ENCODE results near the gene MYL4.

Gene MYL4

GRCh38 chr17:47252766-47253512, 43.8 kb downstream of the MYL4 start:
- Histone ChIP-seq H3K4me1 (ENCODE audit: control insufficient read depth, insufficient read depth, low read length) (no peaks in the 10 kb centered on the region), H3K27ac (ENCODE audit: insufficient read depth, low read depth, low read length, poor library complexity, severe bottlenecking) (no peak overlapping the region), H3K4me3 (ENCODE audit: insufficient read depth, low read depth, low read length) (peak overlapping the region; percentile 36), H3K27me3 (ENCODE audit: control insufficient read depth, insufficient read depth, low read length, poor library complexity, severe bottlenecking) (peaks cover 49% of the 10 kb centered on the region), H3K36me3 (ENCODE audit: control insufficient read depth, insufficient read depth, low read length) (no peaks in the 10 kb centered on the region), H3K9me3 (ENCODE audit: control insufficient read depth, low read length) (no peaks in the 10 kb centered on the region)
- WGBS, 2 experiments, result 79 to 80% methylated on average over 10 of the region's 10 CpGs

GRCh38 chr17:47253541-47254402, 44.6 kb downstream of the MYL4 start, which contains the start of gene ITGB3:
Gene ITGB3 (plus strand): TSS chr17:47253827. CDS start chr17:47253862, 35 bp downstream.
- Histone ChIP-seq H3K27ac (ENCODE audit: insufficient read depth, low read depth, low read length, poor library complexity, severe bottlenecking) (no peak within 1 kb of the TSS), H3K4me3 (ENCODE audit: insufficient read depth, low read depth, low read length) (peak within 1 kb of the TSS; percentile 36), H3K27me3 (ENCODE audit: control insufficient read depth, insufficient read depth, low read length, poor library complexity, severe bottlenecking) (peaks cover 49% of the 10 kb centered on the region), H3K36me3 (ENCODE audit: control insufficient read depth, insufficient read depth, low read length) (no peaks in the 10 kb centered on the region), H3K9me3 (ENCODE audit: control insufficient read depth, low read length) (no peaks in the 10 kb centered on the region), H3K4me1 (ENCODE audit: control insufficient read depth, insufficient read depth, low read length) (no peaks in the 10 kb centered on the region)
- 2% methylated on average over 112 of the region's 112 CpGs for WGBS, 2 experiments

- Histone ChIP-seq H3K36me3 (ENCODE audit: control insufficient read depth, insufficient read depth, low read length) (no peaks in the 10 kb centered on the region), H3K9me3 (ENCODE audit: control insufficient read depth, low read length) (no peaks in the 10 kb centered on the region), H3K27me3 (ENCODE audit: control insufficient read depth, insufficient read depth, low read length, poor library complexity, severe bottlenecking) (peaks cover 49% of the 10 kb centered on the region), H3K4me3 (ENCODE audit: insufficient read depth, low read depth, low read length) (peak overlapping the region; percentile 36), H3K27ac (ENCODE audit: insufficient read depth, low read depth, low read length, poor library complexity, severe bottlenecking) (no peak overlapping the region), H3K4me1 (ENCODE audit: control insufficient read depth, insufficient read depth, low read length) (no peaks in the 10 kb centered on the region)
- 26% methylated on average over 14 of the region's 15 CpGs for WGBS, 2 experiments
These were observed 45.3 kb downstream of the MYL4 start for GRCh38 chr17:47254403-47254943.

GRCh38 chr17:47257651-47258339, 48.6 kb downstream of the MYL4 start:
- no peaks in the 10 kb centered on the region for H3K4me1 ChIP-seq (ENCODE audit: control insufficient read depth, insufficient read depth, low read length)
- H3K27me3 ChIP-seq (ENCODE audit: control insufficient read depth, insufficient read depth, low read length, poor library complexity, severe bottlenecking), result peaks cover 38% of the 10 kb centered on the region
- no peaks in the 10 kb centered on the region for H3K9me3 ChIP-seq (ENCODE audit: control insufficient read depth, low read length)
- H3K27ac ChIP-seq (ENCODE audit: insufficient read depth, low read depth, low read length, poor library complexity, severe bottlenecking), result no peak overlapping the region
- no peak overlapping the region for H3K4me3 ChIP-seq (ENCODE audit: insufficient read depth, low read depth, low read length)
- WGBS, 2 experiments, result 77 to 80% methylated on average over 7 to 9 of the region's 9 CpGs
- H3K36me3 ChIP-seq (ENCODE audit: control insufficient read depth, insufficient read depth, low read length), result no peaks in the 10 kb centered on the region

DNA sequence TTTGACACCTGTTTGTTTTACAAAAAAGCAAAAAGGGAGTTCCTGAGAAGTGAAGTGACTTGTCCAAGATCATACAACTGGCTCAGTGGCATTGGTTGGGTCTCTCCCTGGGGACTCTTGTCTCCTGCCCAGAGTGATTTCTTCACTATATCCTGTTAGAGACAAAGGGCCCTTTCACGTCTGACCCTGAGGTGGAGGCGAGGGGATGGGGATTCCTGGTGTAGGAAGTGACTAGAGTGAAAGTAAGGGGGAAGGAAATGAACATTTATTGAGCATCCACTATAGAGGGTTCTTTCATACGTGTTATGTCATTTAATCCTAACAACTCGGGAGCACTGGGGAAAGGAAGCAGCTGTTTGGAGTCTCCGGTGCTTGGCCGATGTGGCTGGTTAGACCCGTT, 53.4 kb downstream of the MYL4 start:
- Histone ChIP-seq H3K27me3 (ENCODE audit: control insufficient read depth, insufficient read depth, low read length, poor library complexity, severe bottlenecking) (no peaks in the 10 kb centered on the region), H3K4me3 (ENCODE audit: insufficient read depth, low read depth, low read length) (no peak overlapping the region), H3K4me1 (ENCODE audit: control insufficient read depth, insufficient read depth, low read length) (peaks cover 8% of the 10 kb centered on the region), H3K9me3 (ENCODE audit: control insufficient read depth, low read length) (no peaks in the 10 kb centered on the region), H3K36me3 (ENCODE audit: control insufficient read depth, insufficient read depth, low read length) (no peaks in the 10 kb centered on the region), H3K27ac (ENCODE audit: insufficient read depth, low read depth, low read length, poor library complexity, severe bottlenecking) (no peak overlapping the region)
- 91 to 95% methylated on average over 7 of the region's 7 CpGs for WGBS, 2 experiments

DNA sequence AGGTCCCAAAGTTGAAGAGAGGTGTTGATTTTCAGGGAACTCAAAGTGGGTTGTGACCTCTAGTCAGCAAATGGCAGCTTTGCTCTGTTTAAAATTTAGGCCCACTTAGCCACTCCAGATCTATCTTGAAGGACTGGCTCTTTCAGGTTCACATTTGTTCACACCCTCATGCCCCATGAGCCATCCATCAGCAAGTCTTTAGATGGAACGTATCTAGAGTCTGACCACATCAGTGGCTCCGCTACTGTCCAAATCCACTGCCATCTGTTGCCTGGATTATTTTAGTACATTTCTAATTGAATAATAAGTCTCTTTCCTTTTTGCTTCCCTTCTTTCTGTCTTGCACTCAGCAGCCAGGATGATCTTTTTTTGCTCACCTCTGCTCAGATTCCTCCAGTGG, 55.0 kb downstream of the MYL4 start:
- Histone ChIP-seq H3K27ac (ENCODE audit: insufficient read depth, low read depth, low read length, poor library complexity, severe bottlenecking) (no peak overlapping the region), H3K27me3 (ENCODE audit: control insufficient read depth, insufficient read depth, low read length, poor library complexity, severe bottlenecking) (no peaks in the 10 kb centered on the region), H3K4me3 (ENCODE audit: insufficient read depth, low read depth, low read length) (no peak overlapping the region), H3K36me3 (ENCODE audit: control insufficient read depth, insufficient read depth, low read length) (no peaks in the 10 kb centered on the region), H3K4me1 (ENCODE audit: control insufficient read depth, insufficient read depth, low read length) (peaks cover 8% of the 10 kb centered on the region), H3K9me3 (ENCODE audit: control insufficient read depth, low read length) (no peaks in the 10 kb centered on the region)
- 94 to 97% methylated on average over 2 of the region's 2 CpGs for WGBS, 2 experiments

DNA sequence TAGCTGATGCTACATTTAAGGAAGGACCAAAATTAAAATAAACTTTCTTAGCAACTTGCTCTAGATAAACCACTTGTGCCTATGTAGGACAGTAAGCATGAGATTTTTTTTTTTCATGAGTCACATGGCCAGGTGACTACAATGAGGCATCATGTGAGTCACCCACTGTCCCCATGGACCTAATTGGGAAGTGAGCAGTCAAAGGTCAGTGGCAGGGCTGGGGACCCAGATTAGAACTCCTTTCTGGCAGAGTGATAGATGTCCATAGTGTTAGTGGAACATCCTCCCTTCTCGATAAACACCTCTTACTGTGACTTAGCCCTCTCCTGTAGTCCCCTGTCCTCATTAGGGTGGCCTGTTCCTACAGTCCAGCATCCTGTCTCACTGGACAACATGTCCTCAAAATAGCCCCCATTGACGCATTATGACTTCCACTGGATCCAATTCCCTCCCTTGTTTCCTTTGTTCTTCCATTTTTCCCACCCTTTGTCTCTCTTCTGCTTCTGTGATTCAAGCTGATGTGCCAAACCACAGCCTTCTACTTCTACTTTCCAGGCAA, 56.9 kb downstream of the MYL4 start:
- Histone ChIP-seq H3K4me1 (ENCODE audit: control insufficient read depth, insufficient read depth, low read length) (peaks cover 8% of the 10 kb centered on the region), H3K4me3 (ENCODE audit: insufficient read depth, low read depth, low read length) (no peak overlapping the region), H3K27ac (ENCODE audit: insufficient read depth, low read depth, low read length, poor library complexity, severe bottlenecking) (no peak overlapping the region), H3K9me3 (ENCODE audit: control insufficient read depth, low read length) (no peaks in the 10 kb centered on the region), H3K27me3 (ENCODE audit: control insufficient read depth, insufficient read depth, low read length, poor library complexity, severe bottlenecking) (no peaks in the 10 kb centered on the region), H3K36me3 (ENCODE audit: control insufficient read depth, insufficient read depth, low read length) (no peaks in the 10 kb centered on the region)
- WGBS, 2 experiments, result 91 to 97% methylated on average over 2 of the region's 2 CpGs

GRCh38 chr17:47266782-47267181, 57.6 kb downstream of the MYL4 start:
- no peak overlapping the region for H3K27ac ChIP-seq (ENCODE audit: insufficient read depth, low read depth, low read length, poor library complexity, severe bottlenecking)
- no peaks in the 10 kb centered on the region for H3K27me3 ChIP-seq (ENCODE audit: control insufficient read depth, insufficient read depth, low read length, poor library complexity, severe bottlenecking)
- no peaks in the 10 kb centered on the region for H3K9me3 ChIP-seq (ENCODE audit: control insufficient read depth, low read length)
- peaks cover 8% of the 10 kb centered on the region for H3K4me1 ChIP-seq (ENCODE audit: control insufficient read depth, insufficient read depth, low read length)
- no peak overlapping the region for H3K4me3 ChIP-seq (ENCODE audit: insufficient read depth, low read depth, low read length)
- WGBS, 2 experiments, result 84 to 86% methylated on average over 6 of the region's 6 CpGs
- H3K36me3 ChIP-seq (ENCODE audit: control insufficient read depth, insufficient read depth, low read length), result no peaks in the 10 kb centered on the region

GRCh38 chr17:47267354-47267828, 58.2 kb downstream of the MYL4 start:
- H3K27ac ChIP-seq (ENCODE audit: insufficient read depth, low read depth, low read length, poor library complexity, severe bottlenecking), result no peak overlapping the region
- H3K36me3 ChIP-seq (ENCODE audit: control insufficient read depth, insufficient read depth, low read length), result no peaks in the 10 kb centered on the region
- peaks cover 8% of the 10 kb centered on the region for H3K4me1 ChIP-seq (ENCODE audit: control insufficient read depth, insufficient read depth, low read length)
- no peaks in the 10 kb centered on the region for H3K27me3 ChIP-seq (ENCODE audit: control insufficient read depth, insufficient read depth, low read length, poor library complexity, severe bottlenecking)
- H3K9me3 ChIP-seq (ENCODE audit: control insufficient read depth, low read length), result no peaks in the 10 kb centered on the region
- WGBS, 2 experiments, result 18 to 21% methylated on average over 1 of the region's 1 CpG
- no peak overlapping the region for H3K4me3 ChIP-seq (ENCODE audit: insufficient read depth, low read depth, low read length)

Measured in ectodermal cell (in vitro differentiated cells).